GM18526 (cell line): ENCODE results near the gene CD300LD.

Experiments used
- POLR2A ChIP-seq: IDR thresholded peaks from 3 replicates; pipeline ENCODE4 v1.6.1; 2011; ENCODE audit not compliant: insufficient read length; ENCODE audit errors: extremely low read depth

The CD300LD gene

DNA sequence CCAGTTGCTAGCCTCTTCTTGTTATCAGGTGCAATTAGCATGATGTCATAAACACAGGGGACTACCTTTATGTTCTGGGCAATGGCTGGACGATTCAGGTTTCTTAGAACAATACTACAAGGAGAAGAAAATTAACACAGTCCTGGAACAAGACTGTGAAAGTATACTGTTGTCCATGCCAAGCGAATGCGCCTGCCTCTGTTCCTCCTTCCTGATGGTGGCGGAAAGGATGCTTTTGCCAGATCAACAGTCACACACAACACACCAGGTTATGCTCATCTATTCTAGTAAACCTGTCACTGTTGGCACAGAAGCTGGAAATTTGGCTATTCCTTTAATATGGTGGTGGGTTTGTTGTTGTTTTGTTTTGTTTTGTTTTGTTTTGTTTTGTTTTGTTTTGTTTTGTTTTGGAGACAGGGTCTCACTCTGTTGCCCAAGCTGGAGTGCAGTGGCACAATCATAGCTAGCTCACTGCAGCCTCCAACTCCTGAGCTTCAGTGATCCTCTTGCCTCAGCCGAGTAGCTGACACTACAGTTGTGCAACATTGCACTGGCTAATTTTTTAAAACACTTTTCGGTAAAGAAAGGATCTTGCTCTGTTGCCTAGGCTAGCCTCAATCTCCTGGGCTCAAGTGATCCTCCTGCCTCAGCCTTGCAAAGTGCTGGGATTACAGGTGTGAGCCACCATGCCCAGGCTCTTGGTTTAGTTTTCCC is 3.1 kb upstream of the CD300LD start:
- no peak for TF ChIP-seq POLR2A

- no peak for TF ChIP-seq POLR2A
Observed at GRCh38 chr17:74591503-74591902, 580 bp downstream of the CD300LD start.

- TF ChIP-seq POLR2A = no peak
Observed at GRCh38 chr17:74585711-74586110, 6.4 kb downstream of the CD300LD start.

DNA sequence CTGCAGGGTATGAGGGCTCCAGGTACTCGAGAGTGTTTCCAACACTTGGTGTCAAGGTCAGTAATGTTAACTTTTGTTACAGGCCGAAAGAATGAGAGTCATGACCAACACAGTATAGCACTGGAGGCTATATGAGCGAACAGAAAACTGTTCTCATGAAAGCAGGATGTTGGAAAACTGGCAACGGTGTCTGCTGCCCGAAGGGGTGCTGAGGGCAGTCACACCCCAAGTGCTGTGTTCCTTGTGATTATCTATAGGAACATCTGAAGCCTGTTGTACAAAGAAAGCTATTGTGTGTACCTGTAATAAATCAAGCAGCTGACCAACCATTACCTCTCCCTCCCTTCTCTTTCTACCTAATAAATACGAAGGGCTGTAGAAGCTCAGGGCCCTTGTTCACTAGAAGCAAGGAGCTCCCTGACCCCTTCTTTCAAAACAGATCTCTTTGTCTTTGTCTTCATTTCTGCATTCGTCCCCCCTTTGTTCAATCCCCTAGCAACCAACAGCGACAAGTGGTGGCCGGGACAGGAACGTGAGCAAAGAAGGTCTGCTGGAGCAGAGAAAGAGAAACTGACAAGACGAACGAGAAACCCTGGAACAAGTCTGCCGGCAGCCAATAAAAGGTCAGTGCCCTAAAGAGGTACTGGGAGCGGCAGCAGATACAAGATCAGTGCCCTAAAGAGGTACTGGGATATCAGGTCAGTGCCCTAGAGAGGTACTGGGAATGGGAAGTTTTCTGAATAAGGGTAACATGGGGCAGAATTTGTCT is 7.6 kb downstream of the CD300LD start:
- TF ChIP-seq POLR2A = no peak

DNA sequence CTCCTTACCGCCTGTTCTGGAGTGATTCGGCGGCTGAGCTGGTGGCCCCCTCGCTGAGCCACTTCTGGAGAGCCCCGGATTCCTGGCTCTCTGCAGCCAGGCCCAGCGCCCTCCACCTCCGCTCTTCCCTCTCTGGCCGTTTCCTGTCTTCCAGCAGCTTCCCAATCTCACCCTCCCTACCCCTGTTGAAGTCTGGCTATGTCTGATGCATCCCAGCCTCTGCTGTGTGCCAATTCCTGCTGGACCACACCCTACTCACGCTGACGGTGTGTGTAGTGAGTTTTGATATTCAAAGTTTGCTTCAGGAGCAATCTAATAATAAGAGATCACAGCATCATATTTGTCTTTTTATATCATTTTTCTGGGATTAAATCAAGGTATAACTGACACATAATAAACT is 9.4 kb downstream of the CD300LD start:
- no peak for TF ChIP-seq POLR2A

DNA sequence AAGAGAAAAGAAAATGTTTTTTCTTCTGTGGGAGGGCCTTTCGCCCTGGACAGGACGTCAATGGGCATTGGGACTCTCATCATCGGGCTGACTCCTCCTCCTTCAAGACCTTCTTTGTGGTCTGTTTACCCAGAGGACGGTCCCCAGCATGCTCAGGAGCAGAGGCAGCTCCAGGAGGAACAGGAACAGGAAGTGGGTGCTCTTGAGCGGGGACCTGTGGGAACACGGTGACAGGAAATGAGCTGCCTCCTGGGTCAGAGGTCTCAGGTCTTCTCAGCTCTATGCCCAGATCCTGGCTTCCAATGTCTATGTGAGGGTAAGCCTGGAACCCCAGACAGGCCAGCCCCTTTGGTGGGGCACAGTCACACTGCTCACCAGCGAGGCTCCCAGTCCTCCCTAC is 12.2 kb downstream of the CD300LD start:
- TF ChIP-seq POLR2A = no peak

DNA sequence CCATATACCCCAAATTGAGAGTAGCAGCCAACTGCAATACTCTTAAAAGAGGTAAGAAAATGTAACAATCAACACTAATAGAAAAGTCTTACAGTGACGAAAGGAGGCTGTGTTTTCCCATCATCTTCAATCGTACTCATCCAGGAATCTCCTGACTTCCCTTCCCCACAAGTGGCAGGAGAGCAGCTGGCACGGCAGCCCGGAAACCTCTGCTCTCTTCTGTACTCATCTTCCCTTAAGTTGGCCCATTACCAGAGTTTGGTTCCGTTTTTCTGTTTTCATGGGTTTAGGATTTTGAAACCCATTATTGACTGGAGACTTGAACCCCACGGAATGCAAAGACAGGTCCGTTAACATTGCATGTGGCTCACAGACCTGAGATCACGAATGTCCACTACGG is 13.1 kb downstream of the CD300LD start:
- TF ChIP-seq POLR2A = no peak

DNA sequence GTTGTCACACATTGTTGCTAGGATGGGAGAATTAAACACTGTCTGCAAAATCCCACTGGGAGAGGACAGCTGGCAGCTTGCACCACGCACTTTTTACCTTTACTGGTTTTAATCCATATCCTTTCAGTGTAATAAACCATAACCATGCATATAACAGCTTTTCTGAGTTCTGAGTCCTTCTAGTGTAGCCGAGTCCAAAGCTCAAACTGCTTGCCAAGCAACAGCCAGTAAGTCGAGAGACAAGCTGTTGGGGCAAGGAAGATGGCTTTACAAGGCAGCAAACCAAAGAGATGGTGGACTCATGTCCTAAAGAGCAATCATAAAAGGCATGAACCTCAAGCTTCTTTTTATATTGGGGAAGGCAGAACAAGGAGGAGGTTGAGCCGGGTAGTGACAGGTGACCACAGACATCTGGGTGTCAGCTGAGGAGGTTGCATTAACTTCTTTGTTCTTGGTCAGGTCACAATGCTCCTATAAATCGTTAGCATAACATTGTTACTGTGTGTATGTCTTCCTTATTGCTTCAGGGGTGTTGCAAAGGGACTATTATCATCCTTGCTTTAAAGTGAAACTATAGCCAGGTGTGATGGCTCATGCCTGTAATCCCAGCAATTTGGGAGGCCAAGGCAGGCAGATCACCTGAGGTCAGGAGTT is 17.5 kb downstream of the CD300LD start:
- no peak for TF ChIP-seq POLR2A

DNA sequence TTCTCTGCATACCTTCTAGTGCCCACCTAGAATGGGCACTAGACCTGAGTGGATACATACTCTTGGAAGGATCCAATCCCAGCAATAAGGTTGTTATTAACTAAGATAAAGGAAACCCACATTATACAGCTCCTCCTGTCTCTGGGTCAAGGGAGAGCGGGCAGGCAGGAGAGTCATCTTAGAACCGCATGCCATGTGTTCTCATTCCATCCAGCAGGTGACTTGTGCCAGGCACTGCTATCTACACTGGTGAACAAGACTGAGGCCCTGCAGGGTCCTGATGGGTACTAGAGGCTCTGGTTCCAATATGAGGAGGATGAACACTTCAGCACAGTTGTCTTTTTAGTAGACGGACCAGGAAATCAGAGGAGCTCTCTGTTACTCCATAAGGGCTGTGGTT is 18.9 kb downstream of the CD300LD start:
- TF ChIP-seq POLR2A = no peak

- no peak for TF ChIP-seq POLR2A
Observed at GRCh38 chr17:74571621-74572270, 20.3 kb downstream of the CD300LD start.

- TF ChIP-seq POLR2A = no peak
Observed at GRCh38 chr17:74569020-74570003, 22.8 kb downstream of the CD300LD start.

DNA sequence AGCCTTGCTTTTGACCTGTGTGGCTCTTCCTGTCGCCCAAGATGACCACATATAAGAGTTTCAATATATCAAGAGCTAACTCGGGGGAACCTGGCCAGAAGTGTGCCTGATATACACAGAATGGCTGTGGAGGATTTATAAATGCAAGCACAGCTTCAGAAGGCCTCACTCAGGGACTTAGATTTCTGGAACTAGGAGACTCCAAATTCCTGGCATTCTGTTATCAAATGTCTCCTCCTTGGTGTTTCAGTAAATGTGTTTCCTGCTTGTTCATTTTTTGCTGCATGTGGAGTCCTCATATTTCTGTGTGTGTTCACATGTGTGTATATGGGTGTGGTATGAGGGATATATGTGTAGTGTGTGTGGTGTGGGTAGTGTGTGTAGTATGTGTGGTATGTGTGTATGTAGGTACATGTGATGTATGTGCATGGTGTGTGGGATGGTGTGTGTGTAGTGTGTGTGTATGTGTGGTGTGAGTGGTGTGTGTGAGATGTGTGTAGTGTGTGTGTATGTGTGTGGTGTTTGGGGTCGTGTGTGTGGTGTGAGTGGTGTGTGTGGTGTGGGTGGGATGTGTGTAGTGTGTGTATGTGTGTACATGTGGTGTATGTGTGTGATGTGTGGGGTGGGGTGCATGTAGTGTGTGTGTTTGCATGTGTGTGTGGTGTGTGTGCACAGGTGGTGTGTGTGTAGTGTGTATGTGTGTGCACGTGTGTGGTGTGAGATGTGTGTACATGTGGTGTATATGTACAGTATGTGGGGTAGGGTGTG is 23.8 kb downstream of the CD300LD start:
- no peak for TF ChIP-seq POLR2A

- no peak for TF ChIP-seq POLR2A
Observed at GRCh38 chr17:74567397-74567796, 24.7 kb downstream of the CD300LD start, which contains the start of gene CD300H. Gene CD300H (minus strand): TSS chr17:74567509.

DNA sequence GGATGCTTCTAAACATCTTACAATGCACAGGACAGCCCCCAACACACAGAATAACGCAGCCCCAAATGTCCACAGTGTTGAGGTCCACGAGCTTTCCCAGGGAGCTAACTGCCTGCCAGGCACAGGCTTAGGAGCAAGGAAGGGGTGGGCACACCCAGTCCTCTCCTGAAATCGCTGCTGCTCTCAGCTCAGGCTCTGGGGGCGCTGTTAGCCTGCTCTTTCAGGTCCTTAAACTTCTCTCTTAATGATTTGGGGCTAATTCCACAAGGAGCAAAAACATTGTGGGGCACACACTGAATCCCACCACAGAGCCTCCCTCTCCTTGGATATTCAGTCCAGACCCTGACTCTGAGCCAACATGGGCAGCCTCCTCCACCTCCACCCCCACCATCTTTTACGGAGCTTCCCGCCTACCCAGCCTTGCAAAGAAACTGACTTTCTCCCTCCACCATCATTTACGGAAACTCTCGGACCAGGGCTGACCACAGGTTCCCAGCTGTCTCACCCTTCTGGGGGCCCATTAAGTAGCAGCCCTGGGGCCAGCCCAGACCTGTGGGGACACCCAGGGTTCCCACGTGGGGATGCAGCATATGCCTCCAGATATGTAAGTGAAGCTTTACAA is 25.8 kb downstream of the CD300LD start:
- TF ChIP-seq POLR2A = no peak

- TF ChIP-seq POLR2A = no peak
Observed at GRCh38 chr17:74565126-74565525, 27.0 kb downstream of the CD300LD start.
